Gastroesophageal sphincter (tissue), 4 donors: ENCODE results near the gene DRC1. TPM values are rescaled to one million over a fixed set of nuclear protein-coding genes. Genes with fewer than 3 reads are reported as not detected.

Source experiments
- ATAC-seq: fragments of 150-250 bp; one replicate; pipeline ENCODE4 v1.9.1; 2016; ENCODE audit warnings: mild to moderate bottlenecking, moderate library complexity
- H3K27ac ChIP-seq, 4 donors: fragments of 200-600 bp; sonication (generic) in 3 of 4; 1 replicate in 3 of 4; 2 replicates in 1 of 4; pipeline ENCODE4 v1.5.1; 2016 to 2019
- H3K27me3 ChIP-seq: fragments of 200-600 bp; sonication (generic); one replicate; pipeline ENCODE4 v1.5.1; 2019
- H3K36me3 ChIP-seq, 2 donors: fragments of 200-600 bp; sonication (generic); one replicate each; pipeline ENCODE4 v1.5.1; 2019; ENCODE audit warnings: control low read depth in 1 of 2
- H3K4me1 ChIP-seq, 3 donors: fragments of 200-600 bp; sonication (generic); 1 replicate in 2 of 3; 2 replicates in 1 of 3; pipeline ENCODE4 v1.5.1; 2016 to 2019; ENCODE audit warnings: control low read depth in 2 of 3
- H3K4me3 ChIP-seq, 2 donors: fragments of 200-600 bp; sonication (generic); one replicate each; pipeline ENCODE4 v1.5.1; 2019; ENCODE audit warnings: mild to moderate bottlenecking in 1 of 2, moderate library complexity in 1 of 2
- H3K9me3 ChIP-seq, 3 donors: fragments of 200-600 bp; sonication (generic); one replicate each; pipeline ENCODE4 v1.5.1; 2017 to 2019; ENCODE audit warnings: control low read depth in 2 of 3
- CTCF ChIP-seq, 4 experiments: fragments of 200-600 bp in 2 of 4; fragments of 450-650 bp in 2 of 4; sonication (generic) in 1 of 4; IDR thresholded peaks; one replicate each; pipeline ENCODE4 v1.5.1; 2017 to 2019; ENCODE audit warnings: antibody characterized with exemption in 4 of 4, mild to moderate bottlenecking in 2 of 4, moderate library complexity in 2 of 4
- EP300 ChIP-seq: sonication (generic); formaldehyde crosslinking; IDR thresholded peaks from one replicate; pipeline ENCODE4 v1.6.1; 2017; ENCODE audit warnings: antibody characterized with exemption, mild to moderate bottlenecking
- POLR2A ChIP-seq, 2 donors: fragments of 450-650 bp; IDR thresholded peaks; one replicate each; pipeline ENCODE4 v1.6.1; 2017; ENCODE audit warnings: antibody characterized with exemption in 2 of 2, mild to moderate bottlenecking in 2 of 2, moderate library complexity in 1 of 2
- POLR2AphosphoS5 ChIP-seq: sonication (generic); formaldehyde crosslinking; IDR thresholded peaks from one replicate; pipeline ENCODE4 v1.6.1; 2017; ENCODE audit warnings: antibody characterized with exemption
- WGBS, 2 donors: methylation state at CpG; one replicate each; pipeline ENCODE4 v1.1.5; 2018; ENCODE audit warnings: low coverage in 1 of 2; 5-methylcytosine and 5-hydroxymethylcytosine counted together
- total RNA-seq, 4 donors: library from RNA; depleted of rRNA; stranded (reverse); fragments of >200 nt; gene quantifications; one replicate each; pipeline ENCODE4 v1.1.0, GENCODE V29; 2016

DRC1 gene
- total RNA-seq, 4 donors from 2014 or later = 0.27 to 2.3 (median 0.54) TPM; not detected in 1

GRCh38 chr2:26455670-26456439 is 54.1 kb downstream of the DRC1 start:
- TF ChIP-seq CTCF (IDR thresholded peaks at IDR 0.05) (no peak), POLR2AphosphoS5 (no peak), EP300 (no peak), POLR2A (IDR thresholded peaks at IDR 0.05) (no peak)
- whole genome bisulfite sequencing, 2 donors = 67 to 74% methylated on average over 9 to 17 of the region's 18 CpGs
- Histone ChIP-seq H3K27me3 (no peaks in the 10 kb centered on the region), H3K36me3 (no peaks in the 10 kb centered on the region), H3K4me1 (no peaks in the 10 kb centered on the region), H3K9me3 (no peaks in the 10 kb centered on the region), H3K4me3 (no peak overlapping the region), H3K27ac (no peak overlapping the region)
- ATAC-seq = peak; percentile 62

GRCh38 chr2:26456440-26457250 is 54.9 kb downstream of the DRC1 start:
- H3K27ac ChIP-seq = no peak overlapping the region
- TF ChIP-seq EP300 (no peak), POLR2A (IDR thresholded peaks at IDR 0.05) (no peak), CTCF (IDR thresholded peaks at IDR 0.05) (no peak), POLR2AphosphoS5 (no peak)
- ATAC-seq = no peak
- WGBS, 2 donors = 93 to 100% methylated on average over 2 of the region's 10 CpGs
- no peaks in the 10 kb centered on the region for H3K36me3 ChIP-seq
- H3K27me3 ChIP-seq = no peaks in the 10 kb centered on the region
- H3K4me3 ChIP-seq = no peak overlapping the region
- H3K9me3 ChIP-seq = no peaks in the 10 kb centered on the region
- no peaks in the 10 kb centered on the region for H3K4me1 ChIP-seq

- no peak for ATAC-seq
- Histone ChIP-seq H3K36me3 (no peaks in the 10 kb centered on the region), H3K27me3 (no peaks in the 10 kb centered on the region), H3K4me1 (no peaks in the 10 kb centered on the region), H3K9me3 (no peaks in the 10 kb centered on the region), H3K4me3 (no peak overlapping the region), H3K27ac (no peak overlapping the region)
- WGBS, 2 donors = 70% methylated on average over 5 of the region's 11 CpGs; no CpG with 5 or more reads in 1 of the 2 donors
- no peak for TF ChIP-seq EP300
- no peak for TF ChIP-seq POLR2AphosphoS5
- TF ChIP-seq CTCF (IDR thresholded peaks at IDR 0.05) = no peak
- TF ChIP-seq POLR2A (IDR thresholded peaks at IDR 0.05) = no peak
Observed at GRCh38 chr2:26457251-26457666, 55.5 kb downstream of the DRC1 start.

GRCh38 chr2:26457695-26458364 is 56.1 kb downstream of the DRC1 start:
- Histone ChIP-seq H3K4me1 (no peaks in the 10 kb centered on the region), H3K27ac (no peak overlapping the region), H3K4me3 (no peak overlapping the region), H3K9me3 (no peaks in the 10 kb centered on the region), H3K27me3 (no peaks in the 10 kb centered on the region), H3K36me3 (no peaks in the 10 kb centered on the region)
- TF ChIP-seq POLR2AphosphoS5 (no peak), EP300 (no peak), CTCF (IDR thresholded peaks at IDR 0.05) (no peak), POLR2A (IDR thresholded peaks at IDR 0.05) (no peak)
- 80 to 100% methylated on average over 1 to 8 of the region's 19 CpGs for WGBS, 2 donors
- ATAC-seq = no peak
